IMR-90 (cell line): ENCODE data around the gene OPCML. TPM values are rescaled to one million over a fixed set of nuclear protein-coding genes. Genes with fewer than 3 reads are reported as not detected.

ENCODE experiments used
- ATAC-seq: fragments of 200-7000 bp; cut with Tn5 transposase; 2 replicates; pipeline ENCODE4 v1.9.1; 2020; ENCODE audit warnings: low read depth, mild to moderate bottlenecking, moderate library complexity
- BruUV-seq: library from RNA; stranded (reverse); fragments of 400-500 nt; replicated peaks from 2 replicates; lab custom pipeline; 2021; lab: Mats Ljungman, UMichigan
- CTCF ChIA-PET: fragments of 300-600 bp; formaldehyde crosslinking; extraction: SDS; loops from one replicate; lab custom pipeline; 2021; ENCODE audit warnings: antibody characterized with exemption; lab: Yijun Ruan, JAX
- POLR2A ChIA-PET: fragments of 300-600 bp; sonication (Branson Sonifier 250); formaldehyde crosslinking; loops from one replicate; lab custom pipeline; 2022; ENCODE audit warnings: antibody characterized with exemption; ENCODE audit not compliant: unreplicated experiment; lab: Charles Lee
- DNase-seq: peaks from one replicate; pipeline ENCODE4 v3.0.0; 2013
- H2AFZ ChIP-seq: replicated peaks from 2 replicates; pipeline ENCODE3; 2013; ENCODE audit warnings: low read length, mild to moderate bottlenecking; ENCODE audit not compliant: poor library complexity
- H2AK5ac ChIP-seq: 2 replicates; pipeline ENCODE4 v1.6.1; 2013; ENCODE audit warnings: low read depth, low read length, inconsistent platforms
- H2AK9ac ChIP-seq: replicated peaks from 2 replicates; pipeline ENCODE3; 2013; ENCODE audit warnings: mild to moderate bottlenecking, low read depth, low read length, moderate library complexity; ENCODE audit not compliant: poor library complexity
- H2BK120ac ChIP-seq: 2 replicates; pipeline ENCODE4 v1.6.1; 2013; ENCODE audit warnings: low read depth, low read length, inconsistent platforms
- H2BK15ac ChIP-seq: 3 replicates; pipeline ENCODE4 v1.6.1; 2013; ENCODE audit warnings: low read depth, low read length, inconsistent platforms
- H2BK20ac ChIP-seq: 2 replicates; pipeline ENCODE4 v1.6.1; 2013; ENCODE audit warnings: low read depth, mild to moderate bottlenecking, inconsistent platforms, low read length, moderate library complexity
- H2BK5ac ChIP-seq: 2 replicates; pipeline ENCODE4 v1.6.1; 2013; ENCODE audit warnings: mild to moderate bottlenecking, low read depth, low read length, inconsistent platforms; ENCODE audit not compliant: poor library complexity, severe bottlenecking
- H3K14ac ChIP-seq: replicated peaks from 2 replicates; pipeline ENCODE4 v1.6.1; 2013; ENCODE audit warnings: low read depth, low read length, inconsistent platforms
- H3K18ac ChIP-seq: 2 replicates; pipeline ENCODE4 v1.6.1; 2013; ENCODE audit warnings: low read depth, low read length, control low read depth
- H3K23ac ChIP-seq: 2 replicates; pipeline ENCODE4 v1.6.1; 2013; ENCODE audit warnings: low read depth, low read length, inconsistent platforms
- H3K27ac ChIP-seq: 2 replicates; pipeline ENCODE4 v1.5.1; 2013; ENCODE audit warnings: mild to moderate bottlenecking, control low read depth, low read length; ENCODE audit not compliant: insufficient read depth
- H3K27me3 ChIP-seq: 2 replicates; pipeline ENCODE4 v1.6.1; 2013; ENCODE audit warnings: low read length; ENCODE audit not compliant: control insufficient read depth, insufficient read depth
- H3K36me3 ChIP-seq: 2 replicates; pipeline ENCODE4 v1.6.1; 2013; ENCODE audit warnings: low read length, mixed read lengths; ENCODE audit not compliant: control insufficient read depth, insufficient read depth
- H3K4ac ChIP-seq: 2 replicates; pipeline ENCODE4 v1.6.1; 2013; ENCODE audit warnings: low read depth, low read length, inconsistent platforms
- H3K4me1 ChIP-seq: 2 replicates; pipeline ENCODE4 v1.6.1; 2013; ENCODE audit warnings: low read length, mixed read lengths; ENCODE audit not compliant: control insufficient read depth, insufficient read depth
- H3K4me2 ChIP-seq: 2 replicates; pipeline ENCODE4 v1.6.1; 2013; ENCODE audit warnings: low read depth, mild to moderate bottlenecking, control low read depth, low read length, moderate library complexity
- H3K4me3 ChIP-seq: 2 replicates; pipeline ENCODE4 v1.5.1; 2013; ENCODE audit warnings: low read depth, mild to moderate bottlenecking, control low read depth, low read length, moderate library complexity; ENCODE audit not compliant: insufficient read depth
- H3K56ac ChIP-seq: 2 replicates; pipeline ENCODE4 v1.6.1; 2013; ENCODE audit warnings: low read length, inconsistent platforms; ENCODE audit not compliant: insufficient read depth; ENCODE audit errors: extremely low read depth
- H3K79me1 ChIP-seq, 2 experiments: 2 replicates each; pipeline ENCODE4 v1.6.1; 2013; ENCODE audit warnings: low read length in 2 of 2, inconsistent platforms in 1 of 2, low read depth in 1 of 2
- H3K9ac ChIP-seq: 2 replicates; pipeline ENCODE4 v1.6.1; 2013; ENCODE audit warnings: low read depth, low read length, control low read depth
- H3K9me1 ChIP-seq: 2 replicates; pipeline ENCODE4 v1.6.1; 2013; ENCODE audit warnings: low read length, inconsistent platforms; ENCODE audit not compliant: insufficient read depth
- H3K9me3 ChIP-seq: 2 replicates; pipeline ENCODE4 v1.6.1; 2013; ENCODE audit warnings: low read length; ENCODE audit not compliant: control insufficient read depth, insufficient read depth
- H4K20me1 ChIP-seq: 2 replicates; pipeline ENCODE4 v1.6.1; 2013; ENCODE audit warnings: low read length, inconsistent platforms; ENCODE audit not compliant: insufficient read depth
- H4K5ac ChIP-seq: 2 replicates; pipeline ENCODE4 v1.6.1; 2013; ENCODE audit warnings: mild to moderate bottlenecking, low read depth, low read length, control low read depth
- H4K8ac ChIP-seq, 2 experiments: 2 replicates each; pipeline ENCODE4 v1.6.1; 2013; ENCODE audit warnings: low read depth in 2 of 2, low read length in 2 of 2, control low read depth in 1 of 2, inconsistent platforms in 1 of 2
- H4K91ac ChIP-seq: 2 replicates; pipeline ENCODE4 v1.6.1; 2013; ENCODE audit warnings: low read depth, low read length, inconsistent platforms; ENCODE audit not compliant: insufficient read depth
- MAZ ChIP-seq: IDR thresholded peaks from 2 replicates; pipeline ENCODE4 v1.6.1; 2012; ENCODE audit warnings: low read depth, mild to moderate bottlenecking, low read length, improper control_type of control experiment, moderate library complexity, borderline replicate concordance
- WGBS, 2 experiments: methylation state at CpG; one replicate each; pipeline versions ENCODE4 v1.1.5 to v1.1.7; 2013; ENCODE audit warnings: missing lambda C conversion rate in 2 of 2; ENCODE audit not compliant: insufficient read length in 1 of 2; ENCODE audit errors: extremely low coverage in 2 of 2; 5-methylcytosine and 5-hydroxymethylcytosine counted together
- dilution Hi-C: fragments of 300-500 bp; cut with HindIII; formaldehyde crosslinking; loops from one replicate; pipeline ENCODE4 v1.14.3; 2018; ENCODE audit warnings: low sequenced_read_pairs; ENCODE audit not compliant: unreplicated experiment
- in situ Hi-C: fragments of 300-500 bp; cut with MboI; formaldehyde crosslinking; loops from 3 replicates; pipeline ENCODE4 v1.14.3; 2019; ENCODE audit warnings: low sequenced_read_pairs, inconsistent platforms, mixed read lengths
- intact Hi-C: fragments of 100-400 bp; cut with micrococcal nuclease; formaldehyde crosslinking; loops from 2 replicates; pipeline ENCODE4 v1.10.0; 2022
- polyA plus RNA-seq, 3 experiments: library from polyadenylated mRNA; depleted of rRNA; stranded (reverse); fragments of >200 nt; gene quantifications; 2 replicates each; pipeline ENCODE4 v1.2.3, GENCODE V29; 2012; ENCODE audit warnings: low replicate concordance in 1 of 3
- total RNA-seq: library from RNA; depleted of rRNA; stranded (reverse); fragments of >200 nt; gene quantifications from 2 replicates; pipeline ENCODE4 v1.2.3, GENCODE V29; 2012

OPCML gene
- total and polyA plus RNA-seq, 2 of the 4 experiments (the other 2 are of a cell fraction) = under 0.01 to 2.6 TPM

GRCh38 chr11:133160754-133161153, 371.5 kb downstream of the OPCML start:
- no peaks in the 10 kb centered on the region for H3K79me1 ChIP-seq
- no peak overlapping the region for H3K4ac ChIP-seq
- no peak overlapping the region for H2AK9ac ChIP-seq
- no peak overlapping the region for H3K23ac ChIP-seq
- ChIA-PET CTCF (no interaction called here), POLR2A (no interaction called here)
- no peak overlapping the region for H3K14ac ChIP-seq
- in situ Hi-C loops (no loop called here), intact Hi-C loops (no loop called here), dilution Hi-C loops (no loop called here)
- no peak overlapping the region for H3K4me2 ChIP-seq
- no peak overlapping the region for H2BK120ac ChIP-seq
- H3K56ac ChIP-seq = no peak overlapping the region
- H3K36me3 ChIP-seq = no peaks in the 10 kb centered on the region
- no peak overlapping the region for H3K27ac ChIP-seq
- H3K4me1 ChIP-seq = no peaks in the 10 kb centered on the region
- no peak overlapping the region for H3K18ac ChIP-seq
- no peaks in the 10 kb centered on the region for H3K9me1 ChIP-seq
- no peak overlapping the region for H2BK15ac ChIP-seq
- no peak overlapping the region for H2AFZ ChIP-seq
- no peaks in the 10 kb centered on the region for H3K27me3 ChIP-seq
- H3K9ac ChIP-seq = no peak overlapping the region
- no TSS peak for BruUV-seq
- 25% methylated on average over 4 of the region's 7 CpGs; no CpG with 5 or more reads in 1 of the 2 experiments for WGBS, 2 experiments
- no peak overlapping the region for H4K8ac ChIP-seq
- H2AK5ac ChIP-seq = no peak overlapping the region
- TF ChIP-seq MAZ = no peak
- H4K5ac ChIP-seq = no peak overlapping the region
- no peak overlapping the region for H3K4me3 ChIP-seq
- no peaks in the 10 kb centered on the region for H4K20me1 ChIP-seq
- peaks cover 29% of the 10 kb centered on the region for H3K9me3 ChIP-seq
- ATAC-seq = no peak
- DNase-seq = no peak
- H4K91ac ChIP-seq = no peak overlapping the region
- H2BK20ac ChIP-seq = no peak overlapping the region
- H2BK5ac ChIP-seq = no peak overlapping the region
